Endothelial cell of umbilical vein (primary cell): Measurements from ENCODE around the gene EIF3D. TPM values are rescaled to one million over a fixed set of nuclear protein-coding genes. Genes with fewer than 3 reads are reported as not detected.
A peak's percentile ranks its signal among the peaks of the same experiment; 100 is the strongest.

ENCODE experiments used
- BruUV-seq: library from RNA; stranded (reverse); fragments of 400-500 nt; replicated peaks from 2 replicates; lab custom pipeline; 2021; lab: Mats Ljungman, UMichigan
- CTCF ChIA-PET: fragments of 300-600, 350-600 bp; sonication (Branson Sonifier 250); formaldehyde crosslinking; loops from one replicate; lab custom pipeline; 2021; ENCODE audit warnings: antibody characterized with exemption, inconsistent platforms; lab: Charles Lee
- POLR2A ChIA-PET: fragments of 300-600, 350-600 bp; sonication (Branson Sonifier 250); formaldehyde crosslinking; loops from one replicate; lab custom pipeline; 2021; ENCODE audit warnings: antibody characterized with exemption, inconsistent platforms; lab: Charles Lee
- DNase-seq: peaks from one replicate; pipeline ENCODE4 v3.0.0-alpha.2; 2011; ENCODE audit warnings: low read depth, low spot score
- FAIRE-seq: peaks from 2 replicates; lab custom pipeline; 2011; peaks lifted over from hg19 to GRCh38; lab: Jason Lieb, UNC
- H2AFZ ChIP-seq: 2 replicates; pipeline ENCODE4 v1.6.0; 2012; ENCODE audit warnings: low read depth, low read length, control low read depth, inconsistent platforms
- H3K27ac ChIP-seq: 2 replicates; pipeline ENCODE4 v1.5.1; 2011; ENCODE audit warnings: low read depth, mild to moderate bottlenecking, control low read depth, low read length, moderate library complexity; ENCODE audit not compliant: insufficient read depth
- H3K27me3 ChIP-seq, 2 experiments: 2 replicates each; pipeline versions ENCODE4 v1.6.0 to v1.6.1; 2011; ENCODE audit warnings: low read length in 2 of 2, mixed read lengths in 1 of 2; ENCODE audit not compliant: control insufficient read depth in 2 of 2, insufficient read depth in 2 of 2
- H3K36me3 ChIP-seq, 2 experiments: 2 replicates in 1 of 2; 3 replicates in 1 of 2; pipeline ENCODE4 v1.5.1; 2011; ENCODE audit warnings: low read length in 2 of 2, mild to moderate bottlenecking in 1 of 2, moderate library complexity in 1 of 2; ENCODE audit not compliant: control insufficient read depth in 2 of 2, insufficient read depth in 2 of 2; ENCODE audit errors: extremely low read depth in 1 of 2
- H3K4me1 ChIP-seq: 3 replicates; pipeline ENCODE4 v1.5.1; 2011; ENCODE audit warnings: mild to moderate bottlenecking, low read length; ENCODE audit not compliant: control insufficient read depth, insufficient read depth; ENCODE audit errors: extremely low read depth
- H3K4me2 ChIP-seq: 2 replicates; pipeline ENCODE4 v1.6.1; 2011; ENCODE audit warnings: low read length, control low read depth, mixed read lengths; ENCODE audit not compliant: insufficient read depth
- H3K4me3 ChIP-seq, 3 experiments: fragments of 200-600 bp in 1 of 3; sonication (generic), shearing (Covaris generic) in 1 of 3; replicated peaks in 1 of 3; 2 replicates each; pipeline ENCODE4 v1.5.1; 2011 to 2016; ENCODE audit warnings: control low read depth in 3 of 3, low read length in 3 of 3, mild to moderate bottlenecking in 2 of 3, inconsistent platforms in 1 of 3, low read depth in 1 of 3, moderate library complexity in 1 of 3; ENCODE audit not compliant: insufficient read depth in 1 of 3
- H3K79me2 ChIP-seq: 2 replicates; pipeline ENCODE4 v1.6.0; 2012; ENCODE audit warnings: low read length, inconsistent platforms; ENCODE audit not compliant: control insufficient read depth, insufficient read depth
- H3K9ac ChIP-seq: replicated peaks from 2 replicates; pipeline ENCODE3; 2011; ENCODE audit warnings: low read length, control low read depth; ENCODE audit not compliant: insufficient read depth; ENCODE audit errors: extremely low read depth
- H3K9me1 ChIP-seq: replicated peaks from 3 replicates; pipeline ENCODE4 v1.6.0; 2011; ENCODE audit warnings: mild to moderate bottlenecking, low read length; ENCODE audit not compliant: control insufficient read depth, insufficient read depth; ENCODE audit errors: extremely low read depth
- H3K9me3 ChIP-seq: replicated peaks from 2 replicates; pipeline ENCODE4 v1.5.1; 2012; ENCODE audit warnings: low read length, inconsistent platforms; ENCODE audit not compliant: control insufficient read depth, insufficient read depth
- H4K20me1 ChIP-seq: replicated peaks from 2 replicates; pipeline ENCODE3; 2011; ENCODE audit warnings: mild to moderate bottlenecking, low read length; ENCODE audit not compliant: control insufficient read depth, insufficient read depth; ENCODE audit errors: extremely low read depth
- EZH2 ChIP-seq: IDR thresholded peaks from 2 replicates; pipeline ENCODE4 v1.6.1; 2012; ENCODE audit warnings: borderline replicate concordance, low read depth, mild to moderate bottlenecking, moderate library complexity, low read length, inconsistent platforms; ENCODE audit not compliant: severe bottlenecking
- FOS ChIP-seq: IDR thresholded peaks from 2 replicates; pipeline ENCODE4 v1.6.1; 2011; ENCODE audit warnings: mild to moderate bottlenecking, low read length, moderate library complexity, borderline replicate concordance; ENCODE audit not compliant: insufficient read depth
- GATA2 ChIP-seq: IDR thresholded peaks from 2 replicates; pipeline ENCODE4 v1.7.0; 2011; ENCODE audit warnings: low read depth, mild to moderate bottlenecking, moderate library complexity, mixed read lengths, low read length; ENCODE audit not compliant: insufficient read length, insufficient read depth
- JUN ChIP-seq: IDR thresholded peaks from 2 replicates; pipeline ENCODE4 v1.6.1; 2011; ENCODE audit warnings: borderline replicate concordance, low read depth; ENCODE audit not compliant: insufficient read length, insufficient read depth
- MYC ChIP-seq: IDR thresholded peaks from one replicate; pipeline ENCODE4 v1.6.1; 2011; ENCODE audit warnings: mild to moderate bottlenecking, low read depth, low read length
- POLR2A ChIP-seq: IDR thresholded peaks from 2 replicates; pipeline ENCODE4 v1.6.1; 2012; ENCODE audit warnings: low read depth, mild to moderate bottlenecking, control low read depth, low read length
- POLR2AphosphoS5 ChIP-seq: IDR thresholded peaks from 2 replicates; pipeline ENCODE4 v1.6.1; 2012; ENCODE audit warnings: low read depth, mild to moderate bottlenecking, control low read depth, low read length, moderate library complexity; ENCODE audit not compliant: insufficient read depth
- dilution Hi-C: fragments of 300-500 bp; cut with MboI; formaldehyde crosslinking; loops from one replicate; pipeline ENCODE4 v1.15.0; 2019; ENCODE audit warnings: low sequenced_read_pairs; ENCODE audit not compliant: extremely low pct_ligation_motif_present
- intact Hi-C: fragments of 100-400 bp; cut with micrococcal nuclease; formaldehyde crosslinking; loops from one replicate; pipeline ENCODE4 v1.10.0; 2022
- polyA plus RNA-seq, 4 experiments: library from polyadenylated mRNA; depleted of rRNA in 3 of 4; stranded (reverse) in 3 of 4; unstranded in 1 of 4; fragments of >200 nt; gene quantifications; 2 replicates each; pipeline versions ENCODE4 v1.2.1 to v1.2.3, GENCODE V29; 2011 to 2012; ENCODE audit warnings: missing spikeins in 1 of 4
- total RNA-seq: library from RNA; stranded (reverse); gene quantifications from 2 replicates; pipeline ENCODE4 v1.2.3, GENCODE V29; 2021
- TF ChIP-seq, protein P1 (sequence below): IDR thresholded peaks from 2 replicates; pipeline ENCODE4 v1.6.1; 2011; ENCODE audit not compliant: insufficient read depth, insufficient read length
- TF ChIP-seq, protein P2 (sequence below), 2 donors: IDR thresholded peaks; 1 replicate in 1 of 2; 2 replicates in 1 of 2; pipeline ENCODE4 v1.5.1; 2011; ENCODE audit warnings: low read length in 2 of 2, mild to moderate bottlenecking in 2 of 2, moderate library complexity in 2 of 2, control low read depth in 1 of 2, inconsistent platforms in 1 of 2, low read depth in 1 of 2; ENCODE audit not compliant: insufficient read depth in 1 of 2; ENCODE audit errors: extremely low read depth in 1 of 2

Gene EIF3D
- total and polyA plus RNA-seq, 2 donors (not counting 3 experiments of a cell fraction or from before 2014, with no cell fraction given), result 201 to 413 TPM

DNA sequence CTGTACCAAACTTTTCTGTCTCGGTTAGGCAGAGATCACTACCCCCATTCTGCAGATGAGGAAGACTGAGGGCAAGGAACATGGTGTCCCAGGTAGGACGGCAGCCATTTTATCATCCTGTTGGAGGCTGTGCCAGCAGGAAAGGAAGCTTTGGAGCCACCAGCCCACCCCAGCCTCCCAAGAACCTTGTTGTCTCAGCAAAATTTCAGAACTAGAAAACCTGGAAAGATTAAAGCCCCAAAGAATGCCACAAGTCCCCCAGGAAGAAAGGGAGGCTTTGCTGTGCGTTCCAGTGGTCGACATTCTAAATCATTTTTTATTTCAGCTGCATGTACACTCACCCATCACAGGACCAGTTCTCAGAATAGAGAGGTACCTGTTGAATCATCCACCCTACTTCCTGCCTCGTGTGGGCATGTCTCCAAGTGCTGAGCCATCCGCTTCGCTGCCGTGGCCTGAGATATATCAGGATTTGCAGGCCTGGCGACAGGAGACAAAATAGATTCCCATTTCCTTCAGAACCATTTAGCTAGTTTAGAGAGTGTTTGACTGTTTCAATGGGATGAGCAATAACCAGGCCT lies 13.0 kb upstream of the EIF3D start:
- Histone ChIP-seq H3K4me1 (peaks cover 21% of the 10 kb centered on the region), H3K9ac (no peak overlapping the region), H4K20me1 (no peaks in the 10 kb centered on the region), H3K9me1 (no peaks in the 10 kb centered on the region), H3K4me3 (no peak overlapping the region), H3K27me3 (peaks cover 5 to 6% of the 10 kb centered on the region in 2 experiments), H3K36me3 (no peaks in the 10 kb centered on the region), H2AFZ (peak overlapping the region; percentile 32), H3K27ac (peak overlapping the region; percentile 54), H3K79me2 (no peaks in the 10 kb centered on the region), H3K4me2 (no peak overlapping the region), H3K9me3 (no peaks in the 10 kb centered on the region)
- BruUV-seq, result no TSS peak
- peak; percentile 73 for TF ChIP-seq FOS
- TF ChIP-seq POLR2AphosphoS5, result peak; percentile 51
- TF ChIP-seq, protein P1, sequence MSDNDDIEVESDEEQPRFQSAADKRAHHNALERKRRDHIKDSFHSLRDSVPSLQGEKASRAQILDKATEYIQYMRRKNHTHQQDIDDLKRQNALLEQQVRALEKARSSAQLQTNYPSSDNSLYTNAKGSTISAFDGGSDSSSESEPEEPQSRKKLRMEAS, result no peak
- peak; percentile 13 for TF ChIP-seq MYC
- DNase-seq (peak; percentile 67), FAIRE-seq (peak; percentile 95)
- intact Hi-C loops (loop anchor here (1.0 to 5.0 kb wide), 2 partner anchors 215 to 234 kb away; partner anchors contain the start of gene IFT27), dilution Hi-C loops (no loop called here)
- ChIA-PET CTCF (interaction anchor here (0.8 to 2.1 kb wide), 3 partner anchors 12 to 314 kb away, joined by 3 to 7 read pairs (median 6); partner anchors contain the start of gene EIF3D), POLR2A (no interaction called here)

DNA sequence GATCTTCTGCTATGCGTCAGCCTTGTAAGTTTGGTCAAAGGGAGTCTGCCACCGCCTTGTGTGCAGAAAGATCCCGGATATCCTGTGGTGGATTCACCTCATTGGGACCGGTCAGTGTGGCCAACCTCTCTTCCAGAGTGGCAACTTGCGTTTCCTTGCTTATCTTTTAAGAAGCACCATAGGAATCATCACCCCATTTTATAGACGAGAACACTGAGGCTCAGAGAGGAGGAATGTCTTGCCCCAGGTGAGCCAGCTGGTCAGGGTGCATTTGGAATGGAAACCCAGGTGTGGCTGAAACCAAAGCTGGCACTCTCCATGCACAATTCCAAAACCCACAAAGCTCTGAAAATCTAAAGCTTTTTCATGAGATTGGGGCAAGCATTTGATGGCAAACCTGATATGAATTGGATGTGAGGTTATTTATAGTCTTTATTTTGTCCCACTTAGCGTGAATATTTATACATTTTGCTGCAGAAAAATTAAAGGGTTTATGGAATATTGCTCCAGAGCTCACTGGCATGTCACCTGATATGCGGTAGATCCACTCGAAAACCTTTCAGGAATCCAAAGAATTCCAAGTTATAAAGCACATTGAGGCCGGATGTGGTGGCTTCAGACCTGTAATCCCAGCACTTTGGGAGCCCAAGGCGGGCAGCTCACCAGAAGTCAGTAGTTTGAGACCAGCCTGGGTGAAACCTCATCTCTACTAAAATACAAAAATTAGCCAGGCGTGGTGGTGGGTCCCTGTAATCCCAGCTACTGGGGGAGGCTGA lies 12.1 kb upstream of the EIF3D start:
- H3K9me1 ChIP-seq, result no peaks in the 10 kb centered on the region
- H4K20me1 ChIP-seq, result no peaks in the 10 kb centered on the region
- no peaks in the 10 kb centered on the region for H3K9me3 ChIP-seq
- H3K79me2 ChIP-seq, result no peaks in the 10 kb centered on the region
- dilution Hi-C loops (no loop called here), intact Hi-C loops (loop anchor here (5.0 kb wide), 1 partner anchor 216 kb away; no protein-coding TSS in a partner anchor)
- no peak overlapping the region for H3K27ac ChIP-seq
- H3K36me3 ChIP-seq, result no peaks in the 10 kb centered on the region
- H3K4me3 ChIP-seq, result no peak overlapping the region
- H3K9ac ChIP-seq, result no peak overlapping the region
- no peak overlapping the region for H3K4me2 ChIP-seq
- FAIRE-seq (peak; percentile 64), DNase-seq (no peak)
- no TSS peak for BruUV-seq
- ChIA-PET CTCF (interaction anchor here (0.8 to 2.1 kb wide), 4 partner anchors 10 to 315 kb away, joined by 3 to 7 read pairs (median 4); partner anchors contain the start of gene EIF3D), POLR2A (no interaction called here)
- H3K4me1 ChIP-seq, result peaks cover 17% of the 10 kb centered on the region
- peaks cover 5 to 6% of the 10 kb centered on the region in 2 experiments for H3K27me3 ChIP-seq
- no peak for TF ChIP-seq POLR2AphosphoS5
- TF ChIP-seq POLR2A, result no peak
- no peak for TF ChIP-seq GATA2
- TF ChIP-seq, protein P2, sequence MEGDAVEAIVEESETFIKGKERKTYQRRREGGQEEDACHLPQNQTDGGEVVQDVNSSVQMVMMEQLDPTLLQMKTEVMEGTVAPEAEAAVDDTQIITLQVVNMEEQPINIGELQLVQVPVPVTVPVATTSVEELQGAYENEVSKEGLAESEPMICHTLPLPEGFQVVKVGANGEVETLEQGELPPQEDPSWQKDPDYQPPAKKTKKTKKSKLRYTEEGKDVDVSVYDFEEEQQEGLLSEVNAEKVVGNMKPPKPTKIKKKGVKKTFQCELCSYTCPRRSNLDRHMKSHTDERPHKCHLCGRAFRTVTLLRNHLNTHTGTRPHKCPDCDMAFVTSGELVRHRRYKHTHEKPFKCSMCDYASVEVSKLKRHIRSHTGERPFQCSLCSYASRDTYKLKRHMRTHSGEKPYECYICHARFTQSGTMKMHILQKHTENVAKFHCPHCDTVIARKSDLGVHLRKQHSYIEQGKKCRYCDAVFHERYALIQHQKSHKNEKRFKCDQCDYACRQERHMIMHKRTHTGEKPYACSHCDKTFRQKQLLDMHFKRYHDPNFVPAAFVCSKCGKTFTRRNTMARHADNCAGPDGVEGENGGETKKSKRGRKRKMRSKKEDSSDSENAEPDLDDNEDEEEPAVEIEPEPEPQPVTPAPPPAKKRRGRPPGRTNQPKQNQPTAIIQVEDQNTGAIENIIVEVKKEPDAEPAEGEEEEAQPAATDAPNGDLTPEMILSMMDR (IDR thresholded peaks at IDR 0.05; ENCODE audit: extremely low read depth in 1 of 2, insufficient read depth in 1 of 2, low read depth in 1 of 2, low read length in 2 of 2), result no peak
- no peak for TF ChIP-seq MYC
- TF ChIP-seq EZH2, result no peak
- no peak for TF ChIP-seq JUN
- TF ChIP-seq, protein P1, result no peak
- TF ChIP-seq FOS, result no peak
- H2AFZ ChIP-seq, result no peak overlapping the region
